ENCODE measurements around the gene COQ4.

DNA sequence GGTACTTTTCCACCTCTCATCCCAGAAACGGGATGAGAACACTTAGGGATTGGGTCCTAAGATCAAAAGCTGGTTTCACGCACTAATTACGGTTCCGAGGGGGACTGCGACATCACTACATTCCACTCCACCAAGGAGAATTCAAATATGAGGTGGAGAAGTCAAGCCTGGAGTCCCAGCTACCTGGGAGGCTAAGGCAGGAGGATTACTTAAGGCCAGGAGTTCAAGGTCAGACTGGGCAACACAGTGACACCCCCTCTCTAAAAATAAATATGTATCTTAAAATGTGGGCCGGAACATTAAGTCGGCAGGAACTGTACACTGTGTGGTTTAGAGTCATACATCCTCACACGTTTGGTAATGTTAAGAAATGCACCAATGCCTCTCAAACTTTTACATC lies 48.4 kb upstream of the COQ4 start:
- no peak for TF ChIP-seq CTCF (IDR thresholded peaks at IDR 0.05)
- TF ChIP-seq POLR2A (IDR thresholded peaks at IDR 0.05): no peak
- no peak for TF ChIP-seq POLR2AphosphoS5 (IDR thresholded peaks at IDR 0.05)
